ENCODE results near the gene MYL6B.

DNA sequence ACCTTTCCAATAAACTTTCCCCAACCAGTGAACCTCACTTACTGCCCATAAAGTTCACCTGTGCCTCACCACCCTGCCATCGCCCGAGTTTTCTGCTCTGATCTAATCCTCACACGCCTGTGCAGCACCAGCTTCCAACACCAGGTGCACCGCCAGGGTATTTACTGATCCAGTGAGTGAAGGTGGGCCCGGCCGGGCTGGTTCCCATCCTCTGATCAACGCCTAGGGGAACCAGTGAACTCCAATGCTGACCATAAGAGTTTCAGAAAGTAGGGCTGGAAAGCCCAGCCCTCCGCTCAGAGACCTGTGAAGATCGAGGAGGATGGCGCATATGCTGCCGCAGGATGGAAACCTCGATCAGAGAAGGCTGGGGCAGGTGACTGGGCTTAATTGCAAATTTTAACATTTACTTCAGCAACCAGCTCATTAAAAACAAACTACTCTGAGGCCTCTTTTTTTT is 685 bp upstream of the MYL6B start:
- TF ChIP-seq, protein P1, sequence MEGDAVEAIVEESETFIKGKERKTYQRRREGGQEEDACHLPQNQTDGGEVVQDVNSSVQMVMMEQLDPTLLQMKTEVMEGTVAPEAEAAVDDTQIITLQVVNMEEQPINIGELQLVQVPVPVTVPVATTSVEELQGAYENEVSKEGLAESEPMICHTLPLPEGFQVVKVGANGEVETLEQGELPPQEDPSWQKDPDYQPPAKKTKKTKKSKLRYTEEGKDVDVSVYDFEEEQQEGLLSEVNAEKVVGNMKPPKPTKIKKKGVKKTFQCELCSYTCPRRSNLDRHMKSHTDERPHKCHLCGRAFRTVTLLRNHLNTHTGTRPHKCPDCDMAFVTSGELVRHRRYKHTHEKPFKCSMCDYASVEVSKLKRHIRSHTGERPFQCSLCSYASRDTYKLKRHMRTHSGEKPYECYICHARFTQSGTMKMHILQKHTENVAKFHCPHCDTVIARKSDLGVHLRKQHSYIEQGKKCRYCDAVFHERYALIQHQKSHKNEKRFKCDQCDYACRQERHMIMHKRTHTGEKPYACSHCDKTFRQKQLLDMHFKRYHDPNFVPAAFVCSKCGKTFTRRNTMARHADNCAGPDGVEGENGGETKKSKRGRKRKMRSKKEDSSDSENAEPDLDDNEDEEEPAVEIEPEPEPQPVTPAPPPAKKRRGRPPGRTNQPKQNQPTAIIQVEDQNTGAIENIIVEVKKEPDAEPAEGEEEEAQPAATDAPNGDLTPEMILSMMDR (conservative IDR thresholded peaks at IDR 0.05; ENCODE audit: low read length): peak; percentile 74
- TF ChIP-seq EZH2phosphoT487 (IDR thresholded peaks at IDR 0.05; ENCODE audit: borderline replicate concordance, low read depth, low read length): no peak
